Suppressor macrophage treated with lipopolysaccharide for 4 hours (primary cell): Measurements from ENCODE around the gene ABCA12.

ENCODE experiments used
- DNase-seq: peaks from one replicate; pipeline ENCODE4 v3.0.0-alpha.2; 2020

The ABCA12 gene

DNA sequence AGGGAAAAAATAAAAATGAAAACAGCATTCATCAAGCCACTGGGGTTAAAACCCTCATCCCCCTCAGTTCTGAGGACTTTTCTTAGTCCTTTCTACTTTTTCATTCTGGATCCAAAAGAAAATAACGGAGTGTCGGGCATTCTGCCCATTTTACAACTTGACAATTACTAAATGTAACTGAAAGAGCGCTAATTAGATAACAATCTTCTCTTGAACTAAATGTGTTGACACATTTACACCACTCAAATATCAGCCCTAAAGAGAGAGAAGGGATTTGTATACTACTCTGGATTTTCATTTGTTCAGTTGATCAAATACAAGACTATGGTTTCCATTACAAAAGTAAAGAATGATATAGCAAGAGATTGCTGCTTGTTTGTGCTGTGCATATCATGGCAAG lies 27.5 kb downstream of the ABCA12 start:
- no peak for DNase-seq

DNA sequence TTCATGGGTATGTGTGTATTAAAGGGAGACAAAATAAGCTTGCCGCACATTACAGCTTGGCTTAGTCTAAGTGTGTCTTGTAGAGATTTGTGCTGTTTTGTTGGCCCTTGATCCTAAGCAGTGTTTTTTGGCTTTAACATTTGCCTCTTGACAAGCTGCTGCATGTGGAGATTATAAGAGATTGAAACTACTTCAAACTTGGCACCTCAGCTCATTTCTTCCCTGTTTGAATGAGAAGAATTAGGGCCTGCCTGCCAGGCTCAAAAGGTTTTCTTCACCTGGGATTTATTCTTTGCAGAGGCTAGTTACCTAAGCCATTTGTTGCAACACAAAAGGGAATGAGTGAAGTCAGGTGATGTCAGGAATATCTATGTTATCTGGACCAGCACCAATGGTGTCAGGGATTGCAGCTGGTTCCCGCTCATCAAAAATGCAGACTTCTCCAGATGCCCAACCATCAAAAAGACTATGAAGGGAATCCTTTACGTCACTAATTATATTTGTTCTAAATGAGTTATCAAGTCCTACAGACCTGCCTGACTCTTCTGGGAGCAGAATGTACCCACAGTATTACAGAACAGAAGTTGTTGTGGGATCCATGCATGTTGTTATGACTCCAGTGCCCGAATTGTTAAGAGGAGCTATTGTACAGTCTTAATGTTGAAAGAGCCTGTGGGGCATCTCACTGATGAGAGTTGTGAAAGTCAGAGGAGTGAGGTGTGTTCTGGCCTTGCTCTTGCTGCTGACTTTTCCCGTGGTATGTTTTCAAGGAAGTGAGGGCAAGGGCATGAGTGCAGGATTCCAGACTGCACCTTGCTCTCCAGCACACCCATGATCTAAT lies 31.0 kb downstream of the ABCA12 start:
- no peak for DNase-seq

DNA sequence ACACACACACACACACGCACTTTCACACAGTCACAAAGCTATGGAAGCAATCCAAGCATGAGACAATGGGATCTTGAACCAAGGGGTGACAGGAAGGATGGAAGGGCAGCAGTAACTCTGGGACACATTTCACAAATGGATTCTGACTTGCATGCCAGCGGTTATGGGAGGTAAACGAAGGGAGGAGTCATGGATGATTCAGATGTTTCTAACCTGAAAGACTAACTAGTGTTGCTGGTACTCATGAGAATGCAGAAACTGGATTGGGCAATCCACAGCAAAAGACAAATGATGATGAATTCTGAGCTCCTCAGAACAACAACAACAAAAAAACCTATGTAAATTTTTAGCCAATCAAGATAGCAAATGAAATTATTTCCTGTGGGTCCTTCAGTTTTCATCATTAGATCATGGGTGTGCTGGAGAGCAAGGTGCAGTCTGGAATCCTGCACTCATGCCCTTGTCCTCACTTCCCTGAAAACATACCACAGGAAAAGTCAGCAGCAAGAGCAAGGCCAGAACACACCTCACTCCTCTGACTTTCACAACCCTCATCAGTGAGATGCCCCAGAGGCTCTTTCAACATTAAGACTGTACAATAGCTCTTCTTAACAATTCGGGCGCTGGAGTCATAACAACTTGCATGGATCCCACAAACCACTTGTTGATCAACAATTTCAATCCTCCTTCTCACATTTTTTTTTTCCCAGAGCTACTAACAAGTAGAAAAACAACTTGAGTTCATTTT lies 32.6 kb downstream of the ABCA12 start:
- no peak for DNase-seq

DNA sequence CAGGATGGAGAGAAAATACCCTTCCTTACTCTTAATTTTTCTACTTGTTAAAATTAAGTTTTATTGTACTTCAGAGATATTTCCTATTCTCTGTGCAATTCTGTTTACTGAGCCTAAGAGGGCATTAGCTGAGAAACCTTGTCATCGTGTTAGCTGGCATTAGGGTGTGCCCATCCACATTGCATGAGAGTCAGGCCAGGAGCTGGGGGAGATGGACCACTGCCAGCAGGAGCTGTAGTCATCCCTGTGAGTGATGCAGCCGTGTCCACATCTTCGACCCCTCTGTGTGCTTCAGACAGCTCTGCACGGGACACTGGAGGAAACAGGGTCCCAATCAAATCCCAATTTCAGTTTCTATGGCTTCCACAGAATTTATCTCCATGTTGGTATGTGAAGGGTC lies 34.2 kb downstream of the ABCA12 start:
- no peak for DNase-seq

DNA sequence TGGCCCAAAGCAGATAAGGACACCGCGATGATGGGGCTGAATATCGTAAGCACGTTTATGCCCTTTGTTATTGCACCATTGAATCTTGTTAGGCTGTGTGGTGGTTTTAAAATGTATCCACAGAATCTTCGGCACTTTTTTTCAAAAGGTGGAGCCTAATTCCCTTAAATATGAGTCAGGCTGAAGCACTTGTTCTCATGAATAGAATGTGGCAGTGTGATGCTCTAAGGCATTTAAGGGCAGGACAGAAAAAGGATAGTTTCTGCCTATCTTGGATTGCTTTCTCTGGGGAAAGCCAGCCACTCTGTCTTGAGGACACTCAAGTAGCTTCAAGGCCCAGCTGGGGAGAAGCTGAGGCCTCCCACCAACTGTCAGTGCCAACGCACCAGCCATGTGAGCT lies 39.6 kb downstream of the ABCA12 start:
- no peak for DNase-seq

DNA sequence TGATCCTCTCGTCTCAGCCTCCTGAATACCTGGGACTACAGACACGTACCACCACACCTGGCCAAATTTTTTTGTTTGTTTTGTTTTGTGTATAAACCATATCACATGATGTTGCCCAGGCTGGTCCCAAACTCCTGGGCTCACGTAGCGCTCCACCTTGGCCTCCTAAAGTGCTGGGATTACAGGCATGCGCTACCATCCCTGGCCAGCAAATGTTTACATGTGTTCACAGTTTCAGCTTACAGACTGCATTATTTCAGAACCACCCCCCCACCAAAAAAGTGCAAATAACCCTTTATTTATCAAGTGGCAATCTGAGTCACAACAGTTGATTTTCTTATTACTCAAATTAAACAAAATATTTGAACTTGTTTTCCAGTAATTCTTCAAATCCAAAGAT lies 54.3 kb downstream of the ABCA12 start:
- no peak for DNase-seq

DNA sequence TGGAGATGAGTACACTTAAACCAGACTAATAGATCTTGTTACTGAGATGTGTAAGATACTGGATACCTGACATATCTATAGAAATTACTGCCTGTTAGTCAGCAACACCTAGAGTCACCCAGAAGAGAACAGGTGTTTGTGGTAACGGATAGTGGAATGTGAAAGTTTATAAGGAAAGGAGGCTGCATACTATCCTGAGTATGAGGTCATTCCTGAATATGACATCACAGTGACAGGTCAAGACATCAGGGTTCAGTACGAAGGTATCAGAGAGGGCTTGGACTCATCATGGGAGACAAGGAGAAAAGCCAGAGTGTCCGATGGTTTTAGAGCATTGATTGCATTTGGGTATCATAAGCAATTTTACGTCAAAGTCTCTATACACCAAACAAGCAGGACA lies 55.3 kb downstream of the ABCA12 start:
- no peak for DNase-seq

DNA sequence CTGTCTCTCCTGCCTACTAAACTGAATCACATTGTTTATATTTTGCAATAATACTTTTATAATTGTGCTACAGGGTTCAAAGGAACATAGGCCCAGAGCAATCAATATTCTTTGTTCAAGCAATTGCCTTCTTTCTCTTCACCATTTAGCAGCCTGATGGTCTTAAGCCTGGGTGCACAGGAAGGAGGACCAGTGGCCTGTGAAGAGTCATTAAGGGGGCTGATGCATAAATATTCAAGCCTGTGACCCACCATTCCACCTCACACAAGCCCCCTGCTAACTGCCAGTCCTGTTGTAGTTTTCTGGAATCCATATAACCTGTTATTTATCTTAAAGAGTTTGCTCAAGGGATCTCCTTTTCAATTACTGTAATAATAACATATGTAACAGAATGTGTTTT lies 56.0 kb downstream of the ABCA12 start:
- DNase-seq = no peak

DNA sequence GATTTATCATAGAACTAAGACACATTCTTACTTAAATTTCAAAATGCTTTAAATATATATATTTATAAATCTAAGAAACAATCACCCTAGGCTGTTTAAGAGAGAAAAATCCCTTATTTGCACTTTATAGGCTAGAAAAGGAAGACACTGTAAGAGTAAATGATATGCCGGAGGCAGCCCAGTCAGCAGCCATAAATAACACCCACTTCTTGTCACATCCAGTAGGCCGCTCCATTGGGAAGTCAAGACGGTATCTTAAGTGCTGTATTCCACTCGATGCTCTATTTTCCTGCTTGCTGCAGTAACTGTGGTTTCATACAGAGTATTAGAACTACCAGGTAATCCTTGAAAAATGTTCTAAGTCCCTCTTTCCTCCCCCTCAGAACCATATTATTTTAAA lies 57.9 kb downstream of the ABCA12 start:
- DNase-seq = no peak

DNA sequence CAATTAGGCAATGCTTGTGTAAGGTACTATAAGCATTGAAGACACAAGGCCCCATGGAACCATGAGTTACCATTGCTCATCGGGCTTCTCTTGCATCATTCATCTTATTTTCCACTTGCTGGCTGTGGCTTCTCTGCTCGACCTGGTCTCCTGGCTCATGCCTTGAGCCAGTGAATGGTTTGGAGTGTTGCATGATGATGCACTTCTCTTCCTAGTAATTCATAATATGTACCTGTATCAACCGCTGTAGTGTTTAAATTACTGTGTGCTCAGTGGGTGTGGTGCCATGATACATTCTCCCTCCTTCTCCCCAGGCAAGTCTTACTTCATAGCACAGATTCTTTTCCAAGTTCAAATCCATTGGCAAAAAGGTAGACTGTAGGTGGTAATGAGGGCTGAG lies 66.8 kb downstream of the ABCA12 start:
- no peak for DNase-seq

DNA sequence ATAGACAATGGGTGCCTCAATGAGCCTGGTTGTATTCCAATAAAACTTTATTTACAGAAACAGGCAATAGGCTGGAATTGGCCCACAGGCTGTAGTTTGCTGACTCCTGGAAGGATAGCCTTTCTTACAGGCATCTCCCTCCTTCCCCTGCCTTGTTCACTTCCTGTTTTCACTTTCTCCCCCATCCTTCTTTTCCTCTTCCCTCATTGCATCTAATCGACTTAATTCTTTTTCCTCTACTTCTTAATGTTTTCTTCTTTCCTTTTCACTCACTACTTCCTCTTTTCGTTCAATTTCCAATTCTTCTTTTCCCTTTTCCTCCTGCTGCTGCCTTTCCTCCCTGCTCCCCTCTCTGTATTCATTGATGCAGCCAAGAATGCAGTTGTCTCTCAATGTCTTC lies 70.0 kb downstream of the ABCA12 start:
- no peak for DNase-seq

DNA sequence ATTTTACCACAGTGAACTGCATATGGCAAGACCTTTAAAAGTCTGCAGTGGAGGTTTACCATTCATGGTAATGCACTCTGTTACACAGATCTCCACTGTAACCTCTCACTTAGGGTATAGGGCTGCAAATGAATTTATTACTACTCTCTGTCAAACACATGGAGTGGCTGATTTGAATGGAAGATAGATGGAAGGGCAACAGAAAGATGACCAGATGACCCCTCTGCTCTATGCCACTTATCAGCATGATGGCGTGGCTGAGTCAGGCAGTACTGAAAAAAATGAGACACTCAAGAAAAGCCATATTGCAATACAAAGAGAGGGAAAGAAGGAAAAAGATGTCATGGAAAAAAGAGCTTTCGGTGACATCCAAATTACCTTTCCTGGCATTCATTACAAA lies 72.3 kb downstream of the ABCA12 start:
- DNase-seq = no peak

DNA sequence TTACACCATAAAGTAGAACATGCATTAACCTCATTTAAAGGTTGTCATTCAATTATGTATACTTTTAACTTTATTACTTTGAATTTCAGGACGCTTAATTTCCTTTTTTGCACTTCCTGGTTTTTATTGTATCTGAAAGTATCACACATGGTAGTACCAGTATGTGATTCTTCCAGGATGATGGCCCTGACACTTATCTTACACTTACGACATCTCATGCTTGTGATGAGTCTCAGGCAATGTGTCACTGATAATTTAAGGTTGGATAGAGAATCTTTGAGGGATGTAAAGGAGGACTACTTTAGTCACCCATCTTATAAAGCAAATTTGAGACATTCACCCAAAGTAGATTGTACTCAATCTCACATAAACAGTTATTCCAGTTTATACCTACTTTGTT lies 74.9 kb downstream of the ABCA12 start:
- DNase-seq = no peak

DNA sequence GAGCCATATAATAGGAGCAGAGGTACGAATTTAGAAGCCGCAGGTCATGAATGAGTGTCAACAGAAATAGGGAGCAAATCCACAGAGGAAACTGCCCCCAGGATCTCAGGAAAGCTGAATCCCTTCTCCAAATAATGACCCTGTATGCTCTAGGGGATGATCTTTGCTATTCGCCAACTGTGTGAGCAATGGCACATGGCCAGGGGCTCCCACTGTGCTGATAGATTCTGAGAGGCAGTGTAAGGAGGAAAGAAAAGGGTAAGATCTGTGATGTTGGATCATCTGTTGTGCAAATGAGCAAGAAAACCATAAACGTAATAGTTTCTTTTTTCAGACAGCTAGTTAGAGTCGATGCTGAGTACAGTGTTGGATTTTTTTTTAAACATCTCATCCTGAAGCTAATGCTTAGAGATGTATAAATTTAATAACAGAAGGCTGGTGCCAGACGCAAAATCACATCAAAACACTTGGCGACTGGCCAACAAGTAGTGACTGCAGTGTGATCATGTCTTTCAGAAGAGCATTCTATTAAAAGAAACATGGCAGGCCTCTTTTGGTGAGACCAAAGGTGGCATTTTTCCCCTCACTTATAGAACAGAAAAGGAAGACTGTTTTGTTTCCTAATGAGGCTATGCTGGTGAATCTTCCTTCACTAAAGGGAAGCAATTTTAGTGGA lies 77.4 kb downstream of the ABCA12 start:
- DNase-seq = no peak

DNA sequence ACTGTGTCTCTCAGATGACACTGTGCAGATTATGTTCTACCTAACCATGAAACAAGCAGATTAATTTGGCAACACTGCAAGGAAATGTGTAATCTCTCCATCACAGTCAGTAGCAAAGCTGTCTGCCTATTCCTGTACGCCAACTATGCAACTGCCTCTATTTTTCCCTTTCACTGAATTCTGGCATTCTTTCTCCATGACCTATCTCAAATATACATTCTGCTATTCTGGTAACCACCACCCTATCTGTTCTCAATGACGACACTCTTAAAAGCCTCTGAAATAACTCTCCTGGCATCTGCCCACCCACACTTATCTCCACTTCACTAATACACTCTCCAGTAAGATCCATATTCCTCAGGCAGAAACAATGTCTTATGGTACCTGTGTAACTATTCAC lies 78.7 kb downstream of the ABCA12 start:
- DNase-seq = no peak

DNA sequence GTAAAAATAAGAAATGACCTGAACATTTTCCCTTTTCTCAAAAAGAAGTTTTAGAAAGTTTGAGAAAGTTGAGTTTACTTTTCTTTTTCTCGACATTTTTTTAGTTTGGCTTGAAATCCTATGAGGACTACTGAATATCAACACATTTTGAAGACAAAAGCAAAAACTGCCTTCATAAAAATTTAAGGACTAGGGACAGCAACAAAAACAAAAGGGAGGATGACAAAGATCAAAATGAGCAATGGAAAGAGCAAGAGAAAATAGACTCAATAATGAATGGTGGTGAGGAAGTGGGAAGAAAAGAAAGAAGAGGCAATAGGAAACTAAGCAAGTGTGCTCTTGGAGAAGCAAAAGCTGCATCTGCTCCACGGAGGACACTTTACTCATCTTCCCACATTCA lies 82.5 kb downstream of the ABCA12 start:
- no peak for DNase-seq

DNA sequence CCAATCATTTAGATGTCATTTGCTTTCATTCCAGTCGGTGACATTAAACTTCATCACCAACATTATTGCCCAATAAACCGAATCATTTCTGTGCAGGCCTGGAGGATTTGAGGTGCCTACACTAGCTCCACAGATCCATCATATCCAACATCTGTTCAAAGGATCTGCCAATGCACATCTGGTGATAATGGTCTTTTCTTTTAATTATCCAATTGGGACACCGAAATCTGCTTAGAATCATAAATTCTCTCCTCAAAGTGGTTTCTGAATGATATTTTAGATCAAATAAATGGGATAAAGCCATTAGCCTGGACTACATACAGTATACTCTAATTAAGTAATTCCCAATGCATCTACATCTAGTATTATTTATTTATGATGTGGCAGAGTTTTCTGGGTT lies 85.6 kb downstream of the ABCA12 start:
- no peak for DNase-seq

DNA sequence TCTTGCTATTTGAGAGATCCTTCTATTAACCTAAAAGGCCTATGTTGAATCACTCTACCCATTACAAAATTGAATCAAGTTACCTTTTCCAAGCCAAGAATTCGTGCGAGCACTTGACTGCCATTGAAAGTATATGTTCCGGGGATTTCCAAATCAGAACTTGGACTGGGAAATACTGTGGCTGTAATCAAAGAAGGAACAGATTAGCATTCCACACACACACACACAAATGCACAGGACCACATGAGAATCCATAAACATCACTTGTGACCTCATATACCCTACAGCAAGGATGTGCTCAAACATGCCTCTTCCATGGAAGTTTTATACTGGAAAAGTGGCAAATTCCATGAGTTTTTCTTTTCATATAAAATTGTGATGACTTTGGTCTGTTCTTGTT lies 86.0 kb downstream of the ABCA12 start:
- DNase-seq = no peak

DNA sequence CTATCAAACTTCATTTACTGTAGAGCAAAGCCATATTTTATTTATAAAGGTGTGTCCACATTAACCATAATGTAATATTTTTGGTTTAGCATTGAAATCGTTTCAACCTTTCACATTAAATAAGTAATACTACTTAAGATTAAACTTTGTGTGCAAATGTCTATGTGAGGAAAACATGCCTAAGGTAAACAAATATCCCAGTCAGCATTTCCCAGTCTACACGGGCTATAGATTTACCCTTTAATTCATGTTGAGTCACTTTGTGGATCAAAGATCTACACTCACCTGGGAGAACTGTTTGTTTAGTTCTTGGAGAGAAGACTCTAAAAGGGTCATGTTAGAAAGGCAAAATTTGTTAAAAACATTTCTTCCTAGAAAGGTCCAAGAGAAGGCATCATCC lies 89.1 kb downstream of the ABCA12 start:
- DNase-seq = no peak

DNA sequence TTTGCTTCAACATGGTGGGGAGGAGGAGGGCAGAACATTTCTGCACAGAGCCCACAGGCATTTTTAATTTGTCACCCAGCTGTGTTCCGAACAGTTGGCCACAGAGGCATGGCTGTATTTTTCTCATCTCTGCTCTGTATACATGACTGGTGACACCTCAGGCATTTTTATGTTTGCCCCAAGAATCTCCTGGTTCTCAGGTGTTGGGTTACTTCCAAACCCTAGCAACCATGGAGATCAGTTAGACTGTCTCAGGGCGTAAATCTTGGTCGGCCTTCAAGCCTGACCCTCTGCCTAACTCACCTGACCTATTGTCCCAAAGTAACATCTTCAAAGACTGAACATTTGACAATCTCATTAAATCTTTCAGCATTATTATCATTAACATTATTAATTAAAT lies 100.0 kb downstream of the ABCA12 start:
- no peak for DNase-seq

DNA sequence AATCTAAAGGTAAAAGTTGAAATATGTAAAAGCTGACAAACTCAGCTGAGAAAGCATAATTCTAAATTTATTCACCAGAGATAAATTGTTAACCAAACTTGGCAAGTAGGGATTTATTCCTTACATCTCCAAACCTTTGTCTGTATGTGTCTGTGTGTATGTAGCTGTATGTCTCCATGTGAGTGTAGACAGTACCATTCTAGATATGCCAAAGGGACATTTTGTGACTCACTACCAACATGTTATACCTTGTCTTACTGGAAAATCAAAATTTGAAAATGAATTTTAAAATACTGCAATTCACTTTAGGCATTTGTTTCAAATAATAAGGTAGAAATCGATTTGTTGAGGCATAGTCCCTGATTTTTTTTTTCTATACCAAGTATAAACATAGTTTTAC lies 102.1 kb downstream of the ABCA12 start:
- DNase-seq = no peak

DNA sequence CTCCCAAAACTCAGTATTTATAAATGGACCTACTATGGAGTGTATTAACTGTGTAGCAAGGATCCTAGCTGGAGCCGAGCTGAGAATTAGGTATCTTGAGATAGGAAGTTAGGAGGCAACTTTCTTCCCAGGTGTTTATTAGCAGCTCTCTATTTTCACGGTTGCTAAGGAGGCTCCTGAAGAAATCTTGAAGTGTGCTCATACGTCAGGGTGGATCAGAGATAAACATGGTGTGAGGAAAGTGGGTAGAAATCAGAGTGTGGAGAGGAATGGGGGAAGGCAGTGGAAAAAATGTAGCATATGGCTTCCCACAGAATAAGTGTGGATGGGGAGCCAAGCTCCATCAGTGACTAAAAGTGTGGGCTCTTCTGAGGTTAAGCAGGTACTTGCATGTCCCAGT lies 104.3 kb downstream of the ABCA12 start:
- DNase-seq = no peak

DNA sequence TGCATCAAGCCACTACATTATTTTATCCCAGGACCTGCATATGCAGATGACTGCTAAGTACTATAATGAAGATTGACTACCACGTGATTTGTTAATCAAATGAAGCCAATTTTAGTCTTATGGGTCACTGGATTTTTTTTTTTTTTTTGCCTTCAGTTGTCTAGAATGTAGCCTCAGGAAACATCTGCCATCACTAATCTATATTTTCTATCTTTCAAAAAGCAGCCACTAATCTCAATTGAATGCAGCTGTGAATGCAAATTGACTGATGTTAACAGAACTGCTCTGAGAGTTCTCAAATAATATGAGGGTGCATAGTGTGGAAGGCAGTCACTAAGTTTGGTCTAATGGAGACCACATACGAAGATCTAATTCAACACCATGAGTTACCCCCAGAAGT lies 106.3 kb downstream of the ABCA12 start:
- DNase-seq = no peak

DNA sequence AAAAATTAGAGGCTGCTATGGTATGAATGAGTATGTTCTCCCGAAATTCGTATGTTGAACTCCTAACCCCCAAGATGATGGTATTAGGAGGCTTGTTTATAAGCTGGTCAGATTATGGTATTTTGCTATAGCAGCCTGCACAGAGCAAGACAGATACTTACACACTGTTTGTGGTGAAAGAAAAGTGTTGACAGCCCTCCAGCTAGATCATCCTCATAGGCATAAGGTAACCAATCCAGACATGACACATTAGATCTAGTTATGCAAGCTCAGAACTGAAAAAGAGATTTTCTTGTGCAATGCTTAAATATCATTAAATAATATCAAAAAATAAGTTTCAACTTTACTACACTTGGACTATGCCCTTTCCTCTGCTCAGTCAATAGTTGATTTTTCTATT lies 107.1 kb downstream of the ABCA12 start:
- no peak for DNase-seq
